Endothelial cell of hepatic sinusoid (primary cell): Measurements from ENCODE around the gene OR6Y1.

Experiments
- in situ Hi-C: cut with HindIII; loops from 2 replicates; pipeline ENCODE4 v1.10.0; 2017; ENCODE audit warnings: low sequenced_read_pairs

OR6Y1 gene

GRCh38 chr1:158554352-158554751, at the start of gene OR6Y1:
Gene OR6Y1, minus strand, starts transcription at chr1:158554405. Its CDS starts 6,300 bp downstream, at chr1:158548105.
- in situ Hi-C loops: no loop called here

GRCh38 chr1:158600735-158601134, 46.5 kb upstream of the OR6Y1 start:
- in situ Hi-C loops: no loop called here

- in situ Hi-C loops: no loop called here
Observed at GRCh38 chr1:158586942-158587341, 32.7 kb upstream of the OR6Y1 start.

- in situ Hi-C loops: no loop called here
Observed at GRCh38 chr1:158583962-158584361, 29.8 kb upstream of the OR6Y1 start.

GRCh38 chr1:158579733-158580132, 25.5 kb upstream of the OR6Y1 start, which contains the start of gene OR10X1:
Gene OR10X1, minus strand, starts transcription at chr1:158579899. Its CDS starts 0 bp downstream, at chr1:158579899.
- in situ Hi-C loops: no loop called here

GRCh38 chr1:158577561-158577960, 23.4 kb upstream of the OR6Y1 start:
- in situ Hi-C loops: no loop called here

GRCh38 chr1:158572226-158572625, 18.0 kb upstream of the OR6Y1 start:
- in situ Hi-C loops: no loop called here

- in situ Hi-C loops: no loop called here
Observed at GRCh38 chr1:158570480-158570879, 16.3 kb upstream of the OR6Y1 start, which contains the start of gene OR6P1. Gene OR6P1, minus strand, starts transcription at chr1:158570580. Its CDS starts 6,976 bp downstream, at chr1:158563604.

- in situ Hi-C loops: no loop called here
Observed at GRCh38 chr1:158564608-158565007, 10.4 kb upstream of the OR6Y1 start.

- in situ Hi-C loops: no loop called here
Observed at GRCh38 chr1:158563853-158564252, 9.6 kb upstream of the OR6Y1 start.

- in situ Hi-C loops: no loop called here
Observed at GRCh38 chr1:158559696-158560095, 5.5 kb upstream of the OR6Y1 start.

- in situ Hi-C loops: no loop called here
Observed at GRCh38 chr1:158552296-158552695, 1.9 kb downstream of the OR6Y1 start.

- in situ Hi-C loops: no loop called here
Observed at GRCh38 chr1:158547533-158547932, 6.7 kb downstream of the OR6Y1 start.

- in situ Hi-C loops: no loop called here
Observed at GRCh38 chr1:158537609-158538008, 16.6 kb downstream of the OR6Y1 start.

GRCh38 chr1:158534496-158534895, 19.7 kb downstream of the OR6Y1 start:
- in situ Hi-C loops: no loop called here

- in situ Hi-C loops: no loop called here
Observed at GRCh38 chr1:158527190-158527815, 26.9 kb downstream of the OR6Y1 start.

- in situ Hi-C loops: no loop called here
Observed at GRCh38 chr1:158521666-158522058, 32.5 kb downstream of the OR6Y1 start.

GRCh38 chr1:158520955-158521665, 33.1 kb downstream of the OR6Y1 start:
- in situ Hi-C loops: no loop called here

- in situ Hi-C loops: no loop called here
Observed at GRCh38 chr1:158520021-158520420, 34.2 kb downstream of the OR6Y1 start.

- in situ Hi-C loops: no loop called here
Observed at GRCh38 chr1:158516966-158517365, 37.2 kb downstream of the OR6Y1 start.

GRCh38 chr1:158509471-158510156, 44.6 kb downstream of the OR6Y1 start:
- in situ Hi-C loops: no loop called here

- in situ Hi-C loops: no loop called here
Observed at GRCh38 chr1:158507511-158507910, 46.7 kb downstream of the OR6Y1 start.
